HL-60 (cell line): ENCODE data around the gene MAP3K6.

Experiments used
- DNase-seq, 2 experiments: peaks; one replicate each; pipeline ENCODE4 v3.0.0-alpha.2; 2010 to 2020; ENCODE audit warnings: low read depth in 1 of 2, low spot score in 1 of 2
- H3K27ac ChIP-seq: fragments of 250-450 bp; sonication (Bioruptor Pico); replicated peaks from 2 replicates; pipeline ENCODE4 v1.5.1; 2020; ENCODE audit warnings: mild to moderate bottlenecking, moderate library complexity
- H3K27me3 ChIP-seq: fragments of 250-450 bp; sonication (Bioruptor Pico); 2 replicates; pipeline ENCODE4 v1.5.1; 2021; ENCODE audit warnings: mild to moderate bottlenecking, moderate library complexity; ENCODE audit not compliant: insufficient read depth, poor library complexity, severe bottlenecking
- H3K4me3 ChIP-seq: replicated peaks from 2 replicates; pipeline ENCODE4 v1.5.1; 2011; ENCODE audit warnings: mild to moderate bottlenecking, control low read depth, low read length; ENCODE audit not compliant: insufficient read depth
- CTCF ChIP-seq: IDR thresholded peaks from one replicate; pipeline ENCODE4 v1.5.1; 2011; ENCODE audit warnings: low read length, control low read depth, inconsistent platforms; ENCODE audit not compliant: insufficient read depth
- GABPA ChIP-seq: IDR thresholded peaks from 2 replicates; pipeline ENCODE4 v1.6.1; 2012; ENCODE audit warnings: low read depth
- POLR2AphosphoS5 ChIP-seq: IDR thresholded peaks from 2 replicates; pipeline ENCODE4 v1.6.1; 2012; ENCODE audit warnings: low read depth
- SPI1 ChIP-seq: IDR thresholded peaks from 2 replicates; pipeline ENCODE4 v1.6.1; 2012; ENCODE audit warnings: low read depth, mild to moderate bottlenecking, borderline replicate concordance
- TF ChIP-seq, protein P1 (sequence below): IDR thresholded peaks from 2 replicates; pipeline ENCODE4 v1.6.1; 2012; ENCODE audit warnings: low read depth; ENCODE audit not compliant: insufficient replicate concordance

Gene MAP3K6

DNA sequence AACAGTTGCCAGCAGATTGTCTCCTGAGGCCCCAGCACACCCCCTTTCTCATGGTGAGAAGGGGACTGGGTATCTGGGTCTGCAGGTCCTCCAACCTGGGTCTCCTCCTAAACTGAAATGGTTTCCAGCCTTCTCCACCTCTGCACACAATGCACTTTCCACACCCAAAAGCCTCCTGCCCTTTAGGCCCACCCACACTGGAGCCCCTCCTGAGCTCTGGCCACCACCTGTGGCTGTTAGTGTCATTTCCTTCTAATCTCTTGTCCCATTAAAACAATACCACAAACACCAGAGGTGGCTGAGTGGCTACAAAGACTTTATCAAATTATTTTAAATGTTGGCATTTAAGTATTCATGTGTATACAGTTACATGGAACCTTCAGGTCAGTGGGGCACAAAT is 37.2 kb upstream of the MAP3K6 start:
- Histone ChIP-seq H3K27ac (no peak overlapping the region), H3K27me3 (no peaks in the 10 kb centered on the region), H3K4me3 (no peak overlapping the region)
- TF ChIP-seq CTCF = no peak
- no peak for TF ChIP-seq GABPA
- TF ChIP-seq SPI1 = no peak
- no peak for TF ChIP-seq POLR2AphosphoS5
- DNase-seq = no peak

GRCh38 chr1:27403065-27403726 is 36.4 kb upstream of the MAP3K6 start:
- H3K27ac ChIP-seq = no peak overlapping the region
- TF ChIP-seq SPI1 (no peak), CTCF (no peak), GABPA (no peak), POLR2AphosphoS5 (no peak)
- TF ChIP-seq, protein P1, sequence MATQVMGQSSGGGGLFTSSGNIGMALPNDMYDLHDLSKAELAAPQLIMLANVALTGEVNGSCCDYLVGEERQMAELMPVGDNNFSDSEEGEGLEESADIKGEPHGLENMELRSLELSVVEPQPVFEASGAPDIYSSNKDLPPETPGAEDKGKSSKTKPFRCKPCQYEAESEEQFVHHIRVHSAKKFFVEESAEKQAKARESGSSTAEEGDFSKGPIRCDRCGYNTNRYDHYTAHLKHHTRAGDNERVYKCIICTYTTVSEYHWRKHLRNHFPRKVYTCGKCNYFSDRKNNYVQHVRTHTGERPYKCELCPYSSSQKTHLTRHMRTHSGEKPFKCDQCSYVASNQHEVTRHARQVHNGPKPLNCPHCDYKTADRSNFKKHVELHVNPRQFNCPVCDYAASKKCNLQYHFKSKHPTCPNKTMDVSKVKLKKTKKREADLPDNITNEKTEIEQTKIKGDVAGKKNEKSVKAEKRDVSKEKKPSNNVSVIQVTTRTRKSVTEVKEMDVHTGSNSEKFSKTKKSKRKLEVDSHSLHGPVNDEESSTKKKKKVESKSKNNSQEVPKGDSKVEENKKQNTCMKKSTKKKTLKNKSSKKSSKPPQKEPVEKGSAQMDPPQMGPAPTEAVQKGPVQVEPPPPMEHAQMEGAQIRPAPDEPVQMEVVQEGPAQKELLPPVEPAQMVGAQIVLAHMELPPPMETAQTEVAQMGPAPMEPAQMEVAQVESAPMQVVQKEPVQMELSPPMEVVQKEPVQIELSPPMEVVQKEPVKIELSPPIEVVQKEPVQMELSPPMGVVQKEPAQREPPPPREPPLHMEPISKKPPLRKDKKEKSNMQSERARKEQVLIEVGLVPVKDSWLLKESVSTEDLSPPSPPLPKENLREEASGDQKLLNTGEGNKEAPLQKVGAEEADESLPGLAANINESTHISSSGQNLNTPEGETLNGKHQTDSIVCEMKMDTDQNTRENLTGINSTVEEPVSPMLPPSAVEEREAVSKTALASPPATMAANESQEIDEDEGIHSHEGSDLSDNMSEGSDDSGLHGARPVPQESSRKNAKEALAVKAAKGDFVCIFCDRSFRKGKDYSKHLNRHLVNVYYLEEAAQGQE = no peak
- peak in 1 of 2 experiments; percentile 15 for DNase-seq
- no peaks in the 10 kb centered on the region for H3K27me3 ChIP-seq
- H3K4me3 ChIP-seq = no peak overlapping the region

GRCh38 chr1:27402349-27402754 is 35.6 kb upstream of the MAP3K6 start:
- Histone ChIP-seq H3K27me3 (no peaks in the 10 kb centered on the region), H3K27ac (no peak overlapping the region), H3K4me3 (no peak overlapping the region)
- peak in 1 of 2 experiments; percentile 76 for DNase-seq
- TF ChIP-seq SPI1 (peak; percentile 35; the same call in 1 of the 2 replicates), CTCF (peak; percentile 23)
- TF ChIP-seq, protein P1 = no peak

- no peak for TF ChIP-seq GABPA
- TF ChIP-seq CTCF = no peak
- TF ChIP-seq SPI1 = no peak
- TF ChIP-seq, protein P1 = no peak
- no peak for TF ChIP-seq POLR2AphosphoS5
- H3K27me3 ChIP-seq = no peaks in the 10 kb centered on the region
- H3K27ac ChIP-seq = no peak overlapping the region
- DNase-seq = no peak
- H3K4me3 ChIP-seq = no peak overlapping the region
Measured at GRCh38 chr1:27400963-27401341, 34.2 kb upstream of the MAP3K6 start.
